Glutamatergic neuron (in vitro differentiated cells): ENCODE measurements around the gene ANKRD16. TPM values are rescaled to one million over a fixed set of nuclear protein-coding genes. Genes with fewer than 3 reads are reported as not detected.
"Not testable (repeated sequence)": the region's sequence is repeated elsewhere in the genome, so short reads cannot be mapped to it uniquely, and the experiment has no call there.

Source experiments
- DNase-seq: peaks from one replicate; pipeline ENCODE4 v3.0.0; 2022
- H3K27ac Mint-ChIP-seq: one replicate; pipeline ENCODE4 v1.8.0; 2020; ENCODE audit warnings: mild to moderate bottlenecking, mixed read lengths, inconsistent platforms; ENCODE audit not compliant: unreplicated experiment
- H3K27me3 Mint-ChIP-seq: one replicate; pipeline ENCODE4 v1.8.0; 2020; ENCODE audit warnings: mild to moderate bottlenecking, moderate library complexity, mixed read lengths, inconsistent platforms; ENCODE audit not compliant: unreplicated experiment
- H3K36me3 Mint-ChIP-seq: one replicate; pipeline ENCODE4 v1.8.0; 2020; ENCODE audit warnings: mild to moderate bottlenecking, mixed read lengths, inconsistent platforms; ENCODE audit not compliant: unreplicated experiment
- H3K4me1 Mint-ChIP-seq: one replicate; pipeline ENCODE4 v1.8.0; 2020; ENCODE audit warnings: mild to moderate bottlenecking, low read depth, mixed read lengths, inconsistent platforms; ENCODE audit not compliant: unreplicated experiment
- H3K4me3 Mint-ChIP-seq: one replicate; pipeline ENCODE4 v1.8.0; 2020; ENCODE audit warnings: mild to moderate bottlenecking, mixed read lengths, inconsistent platforms; ENCODE audit not compliant: unreplicated experiment
- H3K9me3 Mint-ChIP-seq: one replicate; pipeline ENCODE4 v1.8.0; 2020; ENCODE audit warnings: mild to moderate bottlenecking, moderate library complexity, mixed read lengths, inconsistent platforms; ENCODE audit not compliant: unreplicated experiment
- total RNA-seq: library from RNA; stranded (reverse); fragmentation: NEBNext Ultra II Directional; extraction: Animal tissue kit (Norgen Biotek cat#: 25700); gene quantifications from one replicate; pipeline ENCODE4 v1.2.1, GENCODE V29; 2021; ENCODE audit not compliant: unreplicated experiment
- TF ChIP-seq, protein P1 (sequence below): fragments of 200-600 bp; sonication (generic); IDR thresholded peaks from one replicate; pipeline ENCODE4 v1.5.0; 2021; ENCODE audit not compliant: partially characterized antibody, unreplicated experiment

ANKRD16 gene
- total RNA-seq, 1 donor from 2014 or later: 7.5 TPM

DNA sequence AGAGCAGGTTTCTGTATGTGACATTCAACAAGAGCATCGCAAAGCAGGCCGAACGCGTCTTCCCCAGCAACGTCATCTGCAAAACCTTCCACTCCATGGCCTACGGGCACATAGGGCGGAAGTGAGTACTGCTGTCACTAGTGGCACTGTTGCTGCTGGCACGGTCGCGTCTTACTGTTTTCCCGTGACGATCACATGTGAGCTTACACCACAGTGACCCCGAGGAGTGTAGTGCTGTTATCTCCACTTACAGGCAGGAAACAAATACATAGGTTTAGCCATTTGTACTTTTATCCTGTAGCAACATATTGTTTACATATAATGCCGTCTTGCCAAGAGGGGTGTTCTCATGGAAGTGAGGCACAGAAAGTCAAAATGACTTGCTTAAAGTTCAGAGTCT is 25.8 kb upstream of the ANKRD16 start:
- H3K27ac Mint-ChIP-seq: no peak overlapping the region
- no peaks in the 10 kb centered on the region for H3K4me1 Mint-ChIP-seq
- TF ChIP-seq, protein P1, sequence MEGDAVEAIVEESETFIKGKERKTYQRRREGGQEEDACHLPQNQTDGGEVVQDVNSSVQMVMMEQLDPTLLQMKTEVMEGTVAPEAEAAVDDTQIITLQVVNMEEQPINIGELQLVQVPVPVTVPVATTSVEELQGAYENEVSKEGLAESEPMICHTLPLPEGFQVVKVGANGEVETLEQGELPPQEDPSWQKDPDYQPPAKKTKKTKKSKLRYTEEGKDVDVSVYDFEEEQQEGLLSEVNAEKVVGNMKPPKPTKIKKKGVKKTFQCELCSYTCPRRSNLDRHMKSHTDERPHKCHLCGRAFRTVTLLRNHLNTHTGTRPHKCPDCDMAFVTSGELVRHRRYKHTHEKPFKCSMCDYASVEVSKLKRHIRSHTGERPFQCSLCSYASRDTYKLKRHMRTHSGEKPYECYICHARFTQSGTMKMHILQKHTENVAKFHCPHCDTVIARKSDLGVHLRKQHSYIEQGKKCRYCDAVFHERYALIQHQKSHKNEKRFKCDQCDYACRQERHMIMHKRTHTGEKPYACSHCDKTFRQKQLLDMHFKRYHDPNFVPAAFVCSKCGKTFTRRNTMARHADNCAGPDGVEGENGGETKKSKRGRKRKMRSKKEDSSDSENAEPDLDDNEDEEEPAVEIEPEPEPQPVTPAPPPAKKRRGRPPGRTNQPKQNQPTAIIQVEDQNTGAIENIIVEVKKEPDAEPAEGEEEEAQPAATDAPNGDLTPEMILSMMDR: no peak
- DNase-seq: no peak
- H3K27me3 Mint-ChIP-seq: no peaks in the 10 kb centered on the region
- H3K9me3 Mint-ChIP-seq: peaks cover 5% of the 10 kb centered on the region
- no peak overlapping the region for H3K4me3 Mint-ChIP-seq
- H3K36me3 Mint-ChIP-seq: peaks cover under 1% of the 10 kb centered on the region

DNA sequence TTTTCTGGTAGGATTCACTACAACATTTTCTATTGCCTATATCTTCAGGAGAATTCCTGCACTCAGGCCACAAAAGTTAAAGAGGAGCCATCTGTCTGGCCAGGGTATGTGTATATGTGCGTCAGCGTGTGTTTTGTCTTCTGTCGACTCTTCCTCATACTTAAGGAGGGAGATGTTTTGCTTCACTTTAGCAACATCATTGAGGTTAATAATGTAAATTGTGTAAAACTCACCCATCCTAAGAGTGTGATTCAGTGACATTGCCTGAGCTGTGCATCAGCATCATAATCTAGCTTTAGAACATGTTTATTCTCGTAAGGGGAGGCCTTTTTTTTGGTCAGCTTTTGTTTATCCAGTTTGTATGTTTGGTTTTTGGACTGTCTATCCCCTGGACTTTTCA is 24.0 kb upstream of the ANKRD16 start:
- Mint-ChIP-seq H3K9me3 (peaks cover 5% of the 10 kb centered on the region), H3K4me3 (no peak overlapping the region), H3K36me3 (no peaks in the 10 kb centered on the region), H3K27ac (no peak overlapping the region), H3K4me1 (peaks cover under 1% of the 10 kb centered on the region), H3K27me3 (no peaks in the 10 kb centered on the region)
- TF ChIP-seq, protein P1: no peak
- DNase-seq: no peak

DNA sequence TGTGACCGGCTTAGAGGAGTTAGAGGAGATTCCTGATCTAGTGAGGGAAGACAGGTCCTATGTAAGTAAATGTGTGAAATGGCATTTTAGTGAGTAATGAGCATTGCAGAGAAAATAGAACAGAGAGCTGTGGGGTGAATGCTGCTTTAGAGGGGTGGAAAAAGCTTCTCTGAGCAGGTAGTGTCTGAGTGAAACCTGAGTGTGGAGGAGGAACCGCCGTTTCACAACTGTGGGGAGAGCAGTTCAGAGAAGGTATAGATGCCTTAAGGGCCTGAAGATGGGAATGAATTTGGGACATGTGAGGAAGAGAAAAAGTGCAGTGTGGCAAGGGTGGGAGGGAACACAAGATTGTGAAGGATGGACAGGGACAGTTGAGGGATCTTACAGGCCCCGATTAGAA is 22.0 kb upstream of the ANKRD16 start:
- TF ChIP-seq, protein P1: no peak
- H3K27me3 Mint-ChIP-seq: no peaks in the 10 kb centered on the region
- H3K4me3 Mint-ChIP-seq: no peak overlapping the region

DNA sequence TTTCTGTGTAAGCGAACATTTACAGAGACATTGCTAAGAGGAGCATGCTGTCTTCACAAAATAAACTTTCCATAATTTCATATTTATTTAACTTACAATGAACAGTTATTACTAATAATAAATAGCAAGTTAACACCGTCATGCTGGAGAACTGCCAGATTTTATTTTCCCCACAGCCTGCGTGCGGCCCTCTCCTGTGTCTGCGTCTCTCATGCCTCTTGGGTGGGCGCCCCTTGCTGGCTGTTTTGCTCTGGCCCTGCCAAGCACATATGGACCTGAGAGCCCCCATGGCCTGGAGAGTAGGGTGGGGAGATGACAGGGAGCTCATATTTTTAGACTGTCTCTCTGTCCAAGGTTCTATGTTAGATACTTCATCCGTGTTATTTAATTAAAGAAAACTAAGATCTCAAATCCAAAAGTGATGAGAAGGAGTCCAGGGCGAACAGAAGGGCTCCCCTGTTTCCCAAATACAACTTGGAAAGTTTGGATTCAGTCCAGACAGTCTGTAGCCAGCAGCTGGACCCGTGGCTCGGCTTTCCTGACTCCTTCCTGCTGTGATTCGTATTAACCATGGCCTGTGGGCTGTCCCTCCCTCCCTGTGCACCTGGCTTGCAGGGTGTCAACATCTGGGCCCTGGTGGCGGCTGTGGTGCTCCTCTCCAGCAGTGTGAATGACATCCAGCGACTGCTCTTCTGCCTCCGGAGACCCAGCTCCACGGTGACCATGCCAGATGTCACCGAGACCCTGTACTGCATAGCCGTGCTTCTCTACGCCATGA is 20.8 kb upstream of the ANKRD16 start:
- no peak for DNase-seq
- peaks cover 9% of the 10 kb centered on the region for H3K4me1 Mint-ChIP-seq
- H3K36me3 Mint-ChIP-seq: no peaks in the 10 kb centered on the region

More for the DNA sequence above, 22.0 kb upstream of the ANKRD16 start:
- Mint-ChIP-seq H3K36me3 (no peaks in the 10 kb centered on the region), H3K27ac (peak overlapping the region; percentile 10), H3K9me3 (peaks cover 5% of the 10 kb centered on the region), H3K4me1 (peaks cover 3% of the 10 kb centered on the region)
- DNase-seq: no peak

DNA sequence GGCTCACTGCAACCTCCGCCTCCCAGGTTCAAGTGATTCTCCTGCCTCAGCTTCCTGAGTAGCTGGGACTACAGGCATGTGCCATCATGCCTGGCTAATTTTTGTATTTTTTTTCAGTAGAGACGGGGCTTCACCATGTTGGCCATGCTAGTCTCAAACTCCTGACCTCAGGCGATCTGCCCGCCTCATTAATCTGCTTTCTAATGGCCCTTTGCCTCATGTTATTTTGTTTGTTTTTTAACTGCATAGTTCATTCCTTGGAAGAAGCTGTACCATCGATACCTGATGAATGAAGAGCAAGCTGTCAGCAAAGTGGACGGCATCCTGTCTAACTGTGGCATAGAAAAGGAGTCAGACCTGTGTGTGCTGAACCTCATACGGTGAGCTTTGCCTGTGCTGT is 19.0 kb upstream of the ANKRD16 start:
- H3K4me1 Mint-ChIP-seq: peaks cover 11% of the 10 kb centered on the region
- not testable (repeated sequence) for H3K36me3 Mint-ChIP-seq, H3K27ac Mint-ChIP-seq, H3K9me3 Mint-ChIP-seq, H3K4me3 Mint-ChIP-seq, H3K27me3 Mint-ChIP-seq, DNase-seq

More for the DNA sequence above, 20.8 kb upstream of the ANKRD16 start:
- Mint-ChIP-seq H3K27ac (peak overlapping the region; percentile 52), H3K4me3 (no peak overlapping the region), H3K9me3 (peaks cover 5% of the 10 kb centered on the region), H3K27me3 (no peaks in the 10 kb centered on the region)
- TF ChIP-seq, protein P1: no peak
